GM21447 (cell line): ENCODE results near the gene RHOF.
"Not testable (repeated sequence)": the region's sequence is repeated elsewhere in the genome, so short reads cannot be mapped to it uniquely, and the experiment has no call there.

Experiments
- ATAC-seq: cut with Tn5 transposase; IDR thresholded peaks from one replicate; pipeline ENCODE4 v1.9.1; 2021; ENCODE audit not compliant: unreplicated experiment

RHOF gene

GRCh38 chr12:121750507-121750955 lies 43.0 kb downstream of the RHOF start:
- no peak for ATAC-seq

- no peak for ATAC-seq
Observed at GRCh38 chr12:121749267-121749666, 44.2 kb downstream of the RHOF start.

GRCh38 chr12:121748571-121749265 lies 44.8 kb downstream of the RHOF start:
- ATAC-seq = no peak

- no peak for ATAC-seq
Observed at GRCh38 chr12:121748218-121748570, 45.3 kb downstream of the RHOF start.

GRCh38 chr12:121745545-121745944 lies 47.9 kb downstream of the RHOF start:
- not testable (repeated sequence) for ATAC-seq

GRCh38 chr12:121741743-121742142 lies 51.7 kb downstream of the RHOF start:
- ATAC-seq = no peak

- ATAC-seq = no peak
Observed at GRCh38 chr12:121740847-121741246, 52.6 kb downstream of the RHOF start.

GRCh38 chr12:121738340-121738858 lies 55.1 kb downstream of the RHOF start:
- no peak for ATAC-seq

GRCh38 chr12:121733849-121734248 lies 59.6 kb downstream of the RHOF start:
- ATAC-seq = no peak

- ATAC-seq = no peak
Observed at GRCh38 chr12:121731473-121731872, 62.0 kb downstream of the RHOF start.

GRCh38 chr12:121729021-121729420 lies 64.5 kb downstream of the RHOF start:
- no peak for ATAC-seq
